ENCODE data around the gene TTLL4. TPM values are rescaled to one million over a fixed set of nuclear protein-coding genes. Genes with fewer than 3 reads are reported as not detected.

TTLL4 gene
- total and polyA plus RNA-seq, 2 of the 8 experiments (the other 6 are each of a cell fraction or from before 2014, with no cell fraction given), result 71.1 to 105 TPM

- TF ChIP-seq MAX (IDR thresholded peaks at IDR 0.05) (peak; percentile 83), GTF2F1 (IDR thresholded peaks at IDR 0.05; ENCODE audit: borderline replicate concordance, low read depth, low read length) (no peak), SIN3A (conservative IDR thresholded peaks at IDR 0.05 in 1 of 2, IDR thresholded peaks at IDR 0.05 in 1 of 2; ENCODE audit: low read depth in 1 of 2, low read length in 2 of 2) (no peak; a peak in 1 of 4 replicates), CTCF (IDR thresholded peaks at IDR 0.05; ENCODE audit: control extremely low read depth in 1 of 3, insufficient read depth in 1 of 3, low read depth in 1 of 3, low read length in 3 of 3) (peak; percentile 78 to 79 (median 79))
Measured at GRCh38 chr2:218710687-218711549, at the start of gene TTLL4 (continued).

All from H1 (cell line).